Osteocyte (in vitro differentiated cells): ENCODE results near the gene CD302. TPM values are rescaled to one million over a fixed set of nuclear protein-coding genes. Genes with fewer than 3 reads are reported as not detected.
"Not testable (repeated sequence)": the region's sequence is repeated elsewhere in the genome, so short reads cannot be mapped to it uniquely, and the experiment has no call there.

Experiments used
- DNase-seq: peaks from one replicate; pipeline ENCODE4 v3.0.0; 2021; ENCODE audit warnings: mixed read lengths; ENCODE audit not compliant: unreplicated experiment; ENCODE audit errors: extremely low spot score
- H3K27ac Mint-ChIP-seq: one replicate; pipeline ENCODE4 v1.8.0; 2021; ENCODE audit warnings: mild to moderate bottlenecking, mixed read lengths; ENCODE audit not compliant: unreplicated experiment
- H3K27me3 Mint-ChIP-seq: one replicate; pipeline ENCODE4 v1.8.0; 2021; ENCODE audit warnings: mixed read lengths; ENCODE audit not compliant: unreplicated experiment
- H3K36me3 Mint-ChIP-seq: one replicate; pipeline ENCODE4 v1.8.0; 2021; ENCODE audit warnings: mixed read lengths; ENCODE audit not compliant: unreplicated experiment
- H3K4me1 Mint-ChIP-seq: one replicate; pipeline ENCODE4 v1.8.0; 2021; ENCODE audit warnings: mixed read lengths; ENCODE audit not compliant: unreplicated experiment
- H3K4me3 Mint-ChIP-seq: one replicate; pipeline ENCODE4 v1.8.0; 2021; ENCODE audit warnings: mild to moderate bottlenecking, moderate library complexity, mixed read lengths; ENCODE audit not compliant: unreplicated experiment
- H3K9me3 Mint-ChIP-seq: one replicate; pipeline ENCODE4 v1.8.0; 2021; ENCODE audit warnings: mixed read lengths; ENCODE audit not compliant: unreplicated experiment
- CTCF ChIP-seq: fragments of 200-600 bp; sonication (generic); IDR thresholded peaks from 2 replicates; pipeline ENCODE4 v1.5.0; 2021; ENCODE audit warnings: antibody characterized with exemption, mild to moderate bottlenecking, moderate library complexity
- total RNA-seq: library from RNA; stranded (reverse); gene quantifications from 2 replicates; pipeline ENCODE4 v1.2.1, GENCODE V29; 2021

The CD302 gene
- total RNA-seq, 1 donor from 2014 or later = 19.3 TPM

- Mint-ChIP-seq H3K9me3 (no peaks in the 10 kb centered on the region), H3K27ac (no peak overlapping the region), H3K36me3 (peaks cover 3% of the 10 kb centered on the region), H3K4me3 (no peak overlapping the region), H3K4me1 (peaks cover 35% of the 10 kb centered on the region), H3K27me3 (no peaks in the 10 kb centered on the region)
- DNase-seq = no peak
- TF ChIP-seq CTCF = no peak
Observed at GRCh38 chr2:159793326-159793725, 4.7 kb downstream of the CD302 start.

GRCh38 chr2:159792599-159792998 lies 5.4 kb downstream of the CD302 start:
- TF ChIP-seq CTCF = no peak
- no peak overlapping the region for H3K27ac Mint-ChIP-seq
- H3K4me1 Mint-ChIP-seq = peaks cover 35% of the 10 kb centered on the region
- DNase-seq = no peak
- H3K27me3 Mint-ChIP-seq = no peaks in the 10 kb centered on the region
- no peaks in the 10 kb centered on the region for H3K9me3 Mint-ChIP-seq
- peaks cover 3% of the 10 kb centered on the region for H3K36me3 Mint-ChIP-seq
- H3K4me3 Mint-ChIP-seq = no peak overlapping the region

- DNase-seq = no peak
- Mint-ChIP-seq H3K9me3 (no peaks in the 10 kb centered on the region), H3K27me3 (no peaks in the 10 kb centered on the region), H3K4me3 (no peak overlapping the region), H3K27ac (no peak overlapping the region), H3K36me3 (peaks cover 3% of the 10 kb centered on the region), H3K4me1 (peaks cover 29% of the 10 kb centered on the region)
- TF ChIP-seq CTCF = no peak
Observed at GRCh38 chr2:159792036-159792435, 6.0 kb downstream of the CD302 start.

- TF ChIP-seq CTCF = no peak
- Mint-ChIP-seq H3K4me3 (no peak overlapping the region), H3K4me1 (peaks cover 12% of the 10 kb centered on the region), H3K27ac (no peak overlapping the region), H3K9me3 (no peaks in the 10 kb centered on the region), H3K27me3 (no peaks in the 10 kb centered on the region), H3K36me3 (peaks cover 3% of the 10 kb centered on the region)
- DNase-seq = no peak
Observed at GRCh38 chr2:159790323-159790722, 7.7 kb downstream of the CD302 start.

- no peak overlapping the region for H3K27ac Mint-ChIP-seq
- H3K9me3 Mint-ChIP-seq = no peaks in the 10 kb centered on the region
- H3K36me3 Mint-ChIP-seq = peaks cover 3% of the 10 kb centered on the region
- H3K4me1 Mint-ChIP-seq = peaks cover 4% of the 10 kb centered on the region
- H3K4me3 Mint-ChIP-seq = no peak overlapping the region
- no peak for DNase-seq
- H3K27me3 Mint-ChIP-seq = no peaks in the 10 kb centered on the region
- no peak for TF ChIP-seq CTCF
Observed at GRCh38 chr2:159788253-159788652, 9.8 kb downstream of the CD302 start.

- not testable (repeated sequence) for H3K4me3 Mint-ChIP-seq, DNase-seq, H3K27me3 Mint-ChIP-seq, H3K27ac Mint-ChIP-seq, H3K9me3 Mint-ChIP-seq, H3K4me1 Mint-ChIP-seq, H3K36me3 Mint-ChIP-seq
Observed at GRCh38 chr2:159787647-159788046, 10.4 kb downstream of the CD302 start.
